ENCODE results near the gene STK10.

The STK10 gene

GRCh38 chr5:172009536-172010270 is 178.3 kb downstream of the STK10 start:
- Histone ChIP-seq H2AFZ (ENCODE audit: low read length) (no peak overlapping the region), H3K9me2 (ENCODE audit: low read depth, low read length) (no peaks in the 10 kb centered on the region), H3K79me2 (ENCODE audit: insufficient read depth, low read length) (peaks cover 14% of the 10 kb centered on the region), H3K4me1 (ENCODE audit: insufficient read depth, low read length, severe bottlenecking) (peaks cover 24% of the 10 kb centered on the region), H3K27ac (ENCODE audit: low read depth, low read length, poor library complexity, severe bottlenecking) (no peak overlapping the region), H3F3A (ENCODE audit: insufficient read depth, low read length) (no peaks in the 10 kb centered on the region), H3K9ac (ENCODE audit: low read length) (no peak overlapping the region), H3K4me3 (ENCODE audit: low read depth, low read length, poor library complexity, severe bottlenecking) (no peak overlapping the region), H3K4me2 (ENCODE audit: low read length) (no peak overlapping the region), H4K20me1 (ENCODE audit: insufficient read depth, low read length) (no peaks in the 10 kb centered on the region), H3K9me3 (ENCODE audit: low read length) (no peaks in the 10 kb centered on the region), H3K27me3 (ENCODE audit: insufficient read depth, low read length) (0 out of 2 replicates have a peak, but pooled peaks cover 4% of the 10 kb centered on the region), H3K36me3 (ENCODE audit: insufficient read depth, low read length) (no peaks in the 10 kb centered on the region)
- no peak for TF ChIP-seq CTCF (IDR thresholded peaks at IDR 0.05; ENCODE audit: low read length)
- no peak for TF ChIP-seq EZH2 (IDR thresholded peaks at IDR 0.05; ENCODE audit: borderline replicate concordance, low read length)

DNA sequence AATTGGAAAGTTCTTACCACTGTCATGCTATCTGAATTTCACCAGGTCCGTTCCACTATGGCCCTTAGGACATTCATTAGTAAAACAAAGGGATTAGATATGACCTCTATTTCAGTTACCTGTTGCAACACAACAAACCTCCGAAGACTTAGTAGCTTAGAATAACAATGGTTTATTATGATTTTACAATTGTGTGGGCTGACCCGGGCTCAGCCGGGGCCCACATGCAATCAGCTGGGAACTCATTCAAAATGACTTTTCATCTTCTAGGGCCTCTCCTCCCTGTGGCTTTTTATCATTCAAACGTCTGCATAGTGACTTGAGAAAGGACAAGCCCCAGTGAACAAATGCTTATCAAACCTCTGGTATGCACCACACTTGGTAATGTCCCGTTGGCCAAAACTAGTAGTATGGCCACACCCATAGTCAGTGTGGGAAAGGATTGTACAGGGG is 179.3 kb downstream of the STK10 start:
- peaks cover 3% of the 10 kb centered on the region; the same call in 1 of the 2 replicates for H3F3A ChIP-seq (ENCODE audit: insufficient read depth, low read length)
- H3K9ac ChIP-seq (ENCODE audit: low read length): no peak overlapping the region
- H3K36me3 ChIP-seq (ENCODE audit: insufficient read depth, low read length): no peaks in the 10 kb centered on the region
- H3K4me1 ChIP-seq (ENCODE audit: insufficient read depth, low read length, severe bottlenecking): peaks cover 34% of the 10 kb centered on the region
- H3K9me3 ChIP-seq (ENCODE audit: low read length): no peaks in the 10 kb centered on the region
- no peak overlapping the region for H2AFZ ChIP-seq (ENCODE audit: low read length)
- no peaks in the 10 kb centered on the region for H4K20me1 ChIP-seq (ENCODE audit: insufficient read depth, low read length)
- 0 out of 2 replicates have a peak, but pooled peaks cover 4% of the 10 kb centered on the region for H3K27me3 ChIP-seq (ENCODE audit: insufficient read depth, low read length)
- TF ChIP-seq CTCF (IDR thresholded peaks at IDR 0.05; ENCODE audit: low read length): no peak
- no peaks in the 10 kb centered on the region for H3K9me2 ChIP-seq (ENCODE audit: low read depth, low read length)
- no peak overlapping the region for H3K4me3 ChIP-seq (ENCODE audit: low read depth, low read length, poor library complexity, severe bottlenecking)
- H3K27ac ChIP-seq (ENCODE audit: low read depth, low read length, poor library complexity, severe bottlenecking): no peak overlapping the region
- H3K4me2 ChIP-seq (ENCODE audit: low read length): no peak overlapping the region
- H3K79me2 ChIP-seq (ENCODE audit: insufficient read depth, low read length): peaks cover 24% of the 10 kb centered on the region

- H3K4me1 ChIP-seq (ENCODE audit: insufficient read depth, low read length, severe bottlenecking): peaks cover 40% of the 10 kb centered on the region
- H3K9me3 ChIP-seq (ENCODE audit: low read length): no peaks in the 10 kb centered on the region
- no peaks in the 10 kb centered on the region for H3K27me3 ChIP-seq (ENCODE audit: insufficient read depth, low read length)
- H4K20me1 ChIP-seq (ENCODE audit: insufficient read depth, low read length): no peaks in the 10 kb centered on the region
- no peak overlapping the region for H3K4me3 ChIP-seq (ENCODE audit: low read depth, low read length, poor library complexity, severe bottlenecking)
- no peak overlapping the region for H2AFZ ChIP-seq (ENCODE audit: low read length)
- H3F3A ChIP-seq (ENCODE audit: insufficient read depth, low read length): peaks cover 3% of the 10 kb centered on the region; the same call in 1 of the 2 replicates
- no peak overlapping the region for H3K27ac ChIP-seq (ENCODE audit: low read depth, low read length, poor library complexity, severe bottlenecking)
- H3K9me2 ChIP-seq (ENCODE audit: low read depth, low read length): no peaks in the 10 kb centered on the region
- TF ChIP-seq EZH2 (IDR thresholded peaks at IDR 0.05; ENCODE audit: borderline replicate concordance, low read length) (no peak), CTCF (IDR thresholded peaks at IDR 0.05; ENCODE audit: low read length) (no peak)
- H3K79me2 ChIP-seq (ENCODE audit: insufficient read depth, low read length): peaks cover 30% of the 10 kb centered on the region
- H3K9ac ChIP-seq (ENCODE audit: low read length): no peak overlapping the region
- H3K36me3 ChIP-seq (ENCODE audit: insufficient read depth, low read length): no peaks in the 10 kb centered on the region
- no peak overlapping the region; the same call in 1 of the 2 replicates for H3K4me2 ChIP-seq (ENCODE audit: low read length)
Measured at GRCh38 chr5:172008111-172008455, 179.9 kb downstream of the STK10 start.
